ENCODE measurements around the gene ATF2. TPM values are rescaled to one million over a fixed set of nuclear protein-coding genes. Genes with fewer than 3 reads are reported as not detected.

Gene ATF2
- total RNA-seq, 2 donors from 2014 or later, result 29.7 to 32.1 TPM

GRCh38 chr2:175039031-175039430 lies 129.0 kb downstream of the ATF2 start:
- DNase-seq, result no peak
- intact Hi-C loops (cut with DNase I), result no loop called here
- no peak for ATAC-seq

- DNase-seq (no peak), ATAC-seq (no peak)
- intact Hi-C loops (cut with DNase I), result no loop called here
Observed at GRCh38 chr2:175037941-175038340, 130.1 kb downstream of the ATF2 start.

GRCh38 chr2:175036582-175037018 lies 131.4 kb downstream of the ATF2 start:
- no peak for ATAC-seq
- no peak for DNase-seq
- intact Hi-C loops (cut with DNase I), result no loop called here

GRCh38 chr2:175035806-175036205 lies 132.2 kb downstream of the ATF2 start:
- no peak for DNase-seq
- ATAC-seq, result no peak
- intact Hi-C loops (cut with DNase I), result no loop called here

GRCh38 chr2:175034716-175035115 lies 133.3 kb downstream of the ATF2 start:
- ATAC-seq, result no peak
- DNase-seq, result no peak
- intact Hi-C loops (cut with DNase I), result no loop called here

GRCh38 chr2:175030380-175031271 lies 137.4 kb downstream of the ATF2 start:
- no peak for DNase-seq
- peak; percentile 54 to 57 for ATAC-seq
- intact Hi-C loops (cut with DNase I), result no loop called here

GRCh38 chr2:175027755-175028154 lies 140.2 kb downstream of the ATF2 start:
- ATAC-seq (no peak), DNase-seq (no peak)
- intact Hi-C loops (cut with DNase I), result no loop called here

GRCh38 chr2:175026385-175026784 lies 141.6 kb downstream of the ATF2 start:
- intact Hi-C loops (cut with DNase I), result no loop called here
- DNase-seq, result no peak
- ATAC-seq, result no peak

- intact Hi-C loops (cut with DNase I), result no loop called here
- no peak for DNase-seq
- no peak for ATAC-seq
Observed at GRCh38 chr2:175025946-175026345, 142.1 kb downstream of the ATF2 start.

- intact Hi-C loops (cut with DNase I), result no loop called here
- DNase-seq, result no peak
- ATAC-seq, result no peak
Observed at GRCh38 chr2:175025233-175025632, 142.8 kb downstream of the ATF2 start.

GRCh38 chr2:175022923-175023322 lies 145.1 kb downstream of the ATF2 start:
- DNase-seq, result no peak
- intact Hi-C loops (cut with DNase I), result no loop called here
- no peak for ATAC-seq

Small RNA genes lying within 50 kb of the gene (microRNA-seq; reads per million reads assigned to microRNA genes)
- gene MIR933, result 0 to 0.54 reads per million in 2 donors

Other genes with a start within 250 kb of the ATF2 start
- gene CHN1, start 162.8 kb downstream of the ATF2 start, total RNA-seq, result 1 to 10 TPM; 6.7 to 9.4 TPM
- gene ATP5MC3, start 13.5 kb upstream of the ATF2 start, total RNA-seq, result 100 to 1,000 TPM; 774 to 962 TPM

All from left cardiac atrium (tissue), 4 donors.